HG02981 (cell line): Measurements from ENCODE around the gene KCNK13.
"Not testable (repeated sequence)": the region's sequence is repeated elsewhere in the genome, so short reads cannot be mapped to it uniquely, and the experiment has no call there.

Experiments
- ATAC-seq: cut with Tn5 transposase; IDR thresholded peaks from one replicate; pipeline ENCODE4 v1.9.1; 2021; ENCODE audit warnings: mild to moderate bottlenecking, moderate library complexity; ENCODE audit not compliant: unreplicated experiment

The KCNK13 gene

DNA sequence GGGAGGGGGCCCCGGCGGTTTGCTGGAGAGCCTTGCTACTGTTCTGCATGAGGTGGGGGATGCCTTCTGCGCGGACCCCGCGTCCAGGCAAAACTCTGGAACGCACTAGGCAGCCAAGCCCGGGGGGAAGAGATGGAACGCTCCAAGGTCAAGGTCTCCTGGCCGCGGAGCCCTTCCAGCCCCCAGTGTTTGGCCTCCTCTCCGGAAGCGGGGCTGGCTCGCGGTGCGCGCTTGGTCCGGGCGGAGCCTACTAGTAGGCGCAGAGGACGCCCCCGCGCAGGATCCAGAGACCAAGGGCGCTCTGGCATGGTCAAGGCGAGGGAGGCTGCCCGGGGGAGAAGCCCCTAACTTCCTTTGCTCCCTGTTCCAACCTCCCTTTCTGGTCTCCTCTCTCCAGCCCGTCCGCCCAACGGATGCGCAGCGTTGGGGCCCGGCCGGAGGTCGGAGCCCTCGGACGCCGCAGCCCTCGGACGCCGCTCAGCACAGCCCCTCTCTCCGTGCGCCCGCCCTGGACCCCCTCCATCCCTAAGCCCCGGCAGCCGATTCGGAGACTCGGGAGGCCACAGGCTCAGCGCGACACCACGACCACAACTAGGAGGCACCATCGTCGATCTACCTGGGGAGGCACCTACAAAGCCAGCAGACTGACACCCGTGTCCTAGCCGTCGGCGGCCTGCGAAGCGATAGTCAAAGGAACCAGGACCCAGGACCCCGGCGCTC is 669 bp upstream of the KCNK13 start:
- ATAC-seq = peak; percentile 20

DNA sequence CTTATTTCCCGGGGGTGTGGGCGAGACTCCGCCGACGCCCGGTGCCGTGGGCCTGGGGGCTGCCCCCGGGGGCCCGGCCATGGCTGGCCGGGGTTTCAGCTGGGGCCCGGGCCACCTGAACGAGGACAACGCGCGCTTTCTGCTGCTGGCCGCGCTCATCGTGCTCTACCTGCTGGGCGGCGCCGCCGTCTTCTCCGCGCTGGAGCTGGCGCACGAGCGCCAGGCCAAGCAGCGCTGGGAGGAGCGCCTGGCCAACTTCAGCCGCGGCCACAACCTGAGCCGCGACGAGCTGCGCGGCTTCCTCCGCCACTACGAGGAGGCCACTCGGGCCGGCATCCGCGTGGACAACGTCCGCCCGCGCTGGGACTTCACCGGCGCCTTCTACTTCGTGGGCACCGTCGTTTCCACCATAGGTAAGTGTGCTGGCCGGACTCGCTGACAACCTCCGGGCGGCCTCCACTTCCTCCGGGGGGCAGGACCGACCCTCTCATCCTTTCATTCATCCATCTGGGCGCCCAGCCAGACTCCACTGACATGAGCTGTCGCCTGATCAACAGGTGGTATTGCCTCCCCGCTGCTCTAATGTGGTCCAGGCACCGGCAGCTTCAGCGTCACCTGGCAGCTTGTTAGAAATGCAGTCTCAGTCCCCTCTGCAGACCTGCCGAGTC is 467 bp downstream of the KCNK13 start:
- ATAC-seq = no peak

DNA sequence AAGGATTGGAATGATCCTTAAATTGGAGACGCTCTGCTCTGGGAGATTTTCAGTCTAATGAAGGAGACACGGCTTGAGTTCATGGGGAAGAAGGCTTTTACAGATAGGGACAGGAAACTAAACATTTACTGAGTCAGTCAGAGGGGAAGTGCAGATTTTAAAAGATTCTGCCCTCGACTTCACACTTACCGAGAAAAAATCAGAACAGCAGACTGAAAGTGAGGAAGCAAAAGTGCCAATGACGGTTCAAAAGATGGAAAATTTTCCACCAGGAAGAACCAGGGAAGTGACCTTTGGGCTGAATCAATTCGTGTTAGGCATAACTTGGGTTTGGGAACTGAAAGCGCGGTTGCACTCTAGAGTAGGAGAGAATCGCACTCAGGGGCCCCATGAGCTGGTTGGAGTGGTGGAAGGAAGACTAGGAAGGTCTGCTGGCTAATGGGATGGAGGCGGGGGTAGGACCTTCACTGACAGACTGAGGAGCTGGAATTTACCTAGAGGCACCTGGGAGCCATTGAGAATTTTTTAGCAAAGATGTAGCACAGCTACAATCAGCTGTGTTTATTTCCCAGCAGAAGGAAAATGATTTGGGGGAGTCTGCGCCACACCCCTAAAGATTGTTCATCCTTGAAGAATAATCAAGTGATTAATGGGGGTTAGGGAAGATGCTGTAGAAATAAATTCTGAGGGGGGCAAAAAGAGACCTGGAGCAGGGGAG is 1.2 kb downstream of the KCNK13 start:
- no peak for ATAC-seq

DNA sequence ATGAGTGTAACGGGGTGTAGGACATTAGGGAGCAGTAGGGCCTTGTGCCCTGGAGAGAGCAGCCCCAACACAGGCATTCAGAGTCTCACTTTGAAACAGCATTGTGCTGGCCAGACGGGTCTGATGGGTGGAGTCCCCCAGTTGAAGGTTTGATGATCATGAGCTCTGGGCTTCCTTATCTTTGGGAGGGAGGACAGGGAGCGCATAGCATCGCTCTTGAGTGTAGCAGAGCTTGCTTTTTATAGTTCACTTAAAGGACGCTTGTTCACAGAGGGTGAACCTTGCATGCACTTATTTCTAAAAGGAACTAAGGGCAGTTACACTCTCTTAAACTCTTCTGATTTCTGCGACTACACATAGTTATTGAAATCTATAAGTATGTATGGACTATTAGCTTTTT is 10.6 kb downstream of the KCNK13 start:
- no peak for ATAC-seq

DNA sequence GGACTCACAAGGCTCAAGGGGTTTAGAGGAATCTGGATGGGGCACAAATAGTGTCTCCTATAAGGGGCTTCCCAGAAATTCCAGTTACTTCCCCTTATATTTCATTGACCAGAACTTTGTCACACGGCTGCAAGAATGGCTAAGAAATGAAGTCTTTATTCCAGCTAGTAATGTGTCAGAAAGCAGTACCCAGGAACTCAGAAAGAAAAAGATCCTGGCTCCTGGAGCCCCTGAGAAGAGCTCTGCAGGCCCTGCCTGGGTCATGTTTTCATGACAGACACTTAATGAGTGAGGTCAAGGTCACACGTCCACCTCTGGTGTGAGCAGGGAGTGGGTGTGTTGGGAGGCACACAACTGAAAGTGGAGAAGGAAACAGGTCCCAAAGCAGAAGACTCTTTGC is 17.8 kb downstream of the KCNK13 start:
- ATAC-seq = no peak

DNA sequence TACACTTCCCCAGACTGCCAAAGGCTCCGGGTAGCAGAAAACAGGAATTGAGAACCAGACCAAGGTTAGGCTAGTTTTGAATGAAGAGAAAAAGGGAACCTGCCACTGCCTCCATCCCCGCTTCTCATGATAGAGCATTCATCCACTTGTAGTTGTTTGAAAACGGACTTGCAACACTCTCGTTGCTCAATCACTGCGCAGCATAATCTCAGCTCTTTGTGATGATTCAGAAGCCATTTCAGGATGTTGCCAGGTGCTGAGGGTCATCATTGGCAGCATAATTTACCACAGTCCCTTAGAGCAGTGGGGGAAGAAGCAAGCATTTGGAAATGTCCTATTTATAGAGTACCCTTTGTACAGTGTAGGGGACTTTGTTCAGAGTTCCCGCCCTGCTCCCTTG is 25.6 kb downstream of the KCNK13 start:
- ATAC-seq = no peak

DNA sequence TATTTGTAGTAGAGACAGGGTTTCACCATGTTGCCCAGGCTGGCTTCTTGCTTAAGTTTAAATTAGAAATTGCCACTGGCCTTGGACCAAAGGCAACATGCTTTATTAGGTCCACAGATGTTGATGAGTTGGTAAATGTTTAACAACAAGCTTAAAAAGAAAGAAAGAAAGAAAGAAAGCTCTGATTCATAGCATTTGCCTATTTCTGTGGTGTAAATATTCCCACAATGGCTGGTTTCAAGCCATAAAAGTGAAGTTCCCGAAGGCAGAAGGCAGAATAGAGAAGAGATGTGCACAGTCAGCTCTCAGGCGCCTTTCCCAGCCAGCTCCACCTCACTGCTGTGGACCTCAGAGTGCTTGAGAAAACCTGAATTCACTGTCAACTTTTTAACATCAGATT is 26.4 kb downstream of the KCNK13 start:
- ATAC-seq = no peak

DNA sequence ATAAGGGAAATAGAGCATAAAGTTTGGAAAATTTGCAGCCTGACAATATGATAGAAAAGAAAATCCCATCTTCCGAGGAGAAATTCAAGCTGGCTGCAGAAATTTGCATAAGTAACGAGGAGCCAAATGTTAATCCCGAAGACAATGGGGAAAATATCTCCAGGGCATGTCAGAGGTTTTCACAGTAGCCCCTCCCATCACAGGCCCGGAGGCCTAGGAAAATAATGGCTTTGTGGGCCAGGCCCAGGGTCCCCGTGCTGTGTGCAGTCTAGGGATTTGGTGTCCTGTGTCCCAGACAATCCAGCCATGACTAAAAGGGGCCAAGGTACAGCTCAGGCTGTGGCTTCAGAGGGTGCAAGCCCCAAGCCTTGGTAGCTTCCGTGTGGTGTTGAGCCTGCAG is 27.7 kb downstream of the KCNK13 start:
- not testable (repeated sequence) for ATAC-seq

DNA sequence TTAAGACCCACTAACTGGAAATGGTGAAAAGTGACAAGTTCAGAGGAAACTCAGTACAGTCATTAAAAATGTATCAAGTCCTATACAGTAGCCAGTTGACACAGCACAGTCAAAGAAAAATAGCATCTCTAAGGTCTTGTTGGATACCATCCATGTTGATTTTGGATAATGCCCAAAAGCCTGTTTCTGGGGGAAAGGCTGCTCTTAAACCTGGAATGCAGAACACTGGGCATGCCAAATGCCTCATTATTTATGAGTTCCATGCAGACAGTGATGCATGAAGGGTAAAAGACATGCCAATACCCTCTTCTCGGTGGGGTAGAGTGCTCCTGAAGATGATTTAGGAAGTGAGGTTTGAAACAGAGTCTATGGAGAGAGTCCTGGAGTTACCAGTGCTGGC is 29.6 kb downstream of the KCNK13 start:
- no peak for ATAC-seq

DNA sequence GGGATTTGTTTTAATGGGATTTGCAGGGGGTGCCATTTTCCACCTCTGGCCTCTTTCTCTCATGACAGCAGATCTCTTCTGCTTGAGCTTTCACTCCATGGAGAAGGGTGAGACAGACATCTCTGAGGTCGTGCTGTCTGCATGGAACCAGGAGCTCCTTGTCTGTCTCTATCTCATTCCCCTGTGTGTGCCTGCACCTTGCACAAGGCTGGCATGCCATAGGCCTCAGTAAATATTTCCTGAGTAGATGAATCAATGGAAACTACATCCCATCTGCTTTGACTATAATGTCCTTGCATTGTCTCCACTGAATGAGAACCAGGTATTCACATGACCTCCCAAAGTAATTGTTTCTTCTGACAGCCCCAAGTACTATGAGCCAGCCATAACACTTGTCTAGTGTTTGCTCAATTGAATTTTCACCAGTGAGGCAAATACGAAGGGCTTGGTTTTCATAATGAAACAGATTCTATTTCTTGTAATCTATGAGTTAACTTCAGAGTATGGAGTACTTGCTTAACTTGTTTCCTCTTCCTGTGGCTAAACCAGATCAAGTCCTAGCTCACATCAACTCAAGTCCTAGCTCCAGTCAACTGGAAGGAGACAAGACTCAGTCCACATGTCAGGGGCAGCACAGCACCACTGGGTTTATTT is 32.3 kb downstream of the KCNK13 start:
- no peak for ATAC-seq

DNA sequence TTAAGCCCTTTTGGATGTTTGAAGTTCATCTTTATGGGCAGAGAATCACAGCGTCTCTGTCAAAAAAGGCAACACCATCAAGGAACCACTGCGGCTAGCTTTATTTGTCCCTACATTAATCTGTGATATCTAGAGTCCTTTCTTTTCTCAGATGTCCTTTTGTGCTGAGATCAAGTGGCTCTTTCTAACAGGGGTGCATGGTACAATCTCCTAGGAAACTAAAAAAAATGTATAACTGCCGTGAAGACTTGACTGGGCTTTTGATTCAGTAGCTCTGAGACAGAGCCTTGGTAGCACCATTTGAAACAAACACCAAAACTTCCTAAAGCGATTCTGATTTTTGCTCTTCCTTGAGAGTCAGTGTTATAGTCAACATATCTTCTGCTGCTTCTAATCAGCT is 33.3 kb downstream of the KCNK13 start:
- no peak for ATAC-seq

DNA sequence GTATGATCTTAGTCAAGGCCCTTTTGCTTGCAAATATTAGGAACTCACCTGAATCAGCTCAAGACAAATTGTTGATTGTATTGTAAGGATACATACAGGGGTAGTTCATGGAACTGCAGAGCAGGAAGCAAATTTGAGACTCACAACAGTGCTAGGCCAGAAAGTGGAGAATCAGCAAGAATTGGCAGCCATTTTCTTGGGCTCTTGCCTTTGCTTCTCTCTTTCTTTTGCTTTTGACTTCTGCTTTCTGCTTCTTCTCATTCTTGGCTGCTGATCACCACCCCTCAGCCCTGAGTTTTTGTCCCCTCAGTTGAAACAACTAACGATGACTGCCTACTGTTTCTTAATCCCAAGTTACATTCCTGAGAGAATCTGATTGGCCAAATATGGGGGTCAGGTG is 34.8 kb downstream of the KCNK13 start:
- ATAC-seq = no peak

DNA sequence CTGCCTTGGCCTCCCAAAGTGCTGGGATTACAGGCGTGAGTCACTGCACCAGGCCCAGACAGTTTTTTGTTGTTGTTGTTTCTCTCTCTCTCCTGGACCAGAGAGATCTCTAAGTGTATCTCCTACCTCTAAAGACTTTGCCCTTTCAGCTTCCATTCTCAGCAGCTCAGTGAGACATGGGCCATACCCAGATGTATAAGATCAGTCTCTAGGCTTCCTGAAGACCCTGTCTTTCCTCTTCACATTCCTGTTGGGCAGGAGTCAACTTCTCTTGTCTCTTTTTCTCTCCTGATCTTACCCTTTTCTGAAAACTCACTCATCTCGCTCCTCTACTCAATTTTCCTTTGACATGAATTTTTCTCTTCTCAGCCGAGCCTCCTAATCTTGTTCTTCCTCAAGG is 42.0 kb downstream of the KCNK13 start:
- no peak for ATAC-seq

DNA sequence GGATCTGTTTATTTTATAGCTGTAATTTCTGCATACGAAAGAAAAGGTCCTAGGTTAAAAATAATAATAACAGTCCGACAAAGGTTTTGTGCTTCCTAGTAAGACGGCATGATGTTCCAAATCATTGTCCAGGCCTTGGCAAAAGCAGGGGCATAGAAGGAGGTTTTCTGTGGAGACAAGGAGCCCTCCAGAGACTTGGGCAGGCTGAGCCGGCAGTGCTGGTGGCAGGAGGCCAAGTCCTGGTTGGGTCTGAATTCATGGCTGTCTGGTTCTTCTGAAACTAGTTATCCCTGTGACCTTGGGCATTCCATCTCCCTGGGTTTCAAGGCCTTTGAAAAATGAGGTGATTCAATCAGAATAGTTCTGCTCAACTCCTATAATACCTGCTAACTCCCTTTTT is 44.0 kb downstream of the KCNK13 start:
- no peak for ATAC-seq

DNA sequence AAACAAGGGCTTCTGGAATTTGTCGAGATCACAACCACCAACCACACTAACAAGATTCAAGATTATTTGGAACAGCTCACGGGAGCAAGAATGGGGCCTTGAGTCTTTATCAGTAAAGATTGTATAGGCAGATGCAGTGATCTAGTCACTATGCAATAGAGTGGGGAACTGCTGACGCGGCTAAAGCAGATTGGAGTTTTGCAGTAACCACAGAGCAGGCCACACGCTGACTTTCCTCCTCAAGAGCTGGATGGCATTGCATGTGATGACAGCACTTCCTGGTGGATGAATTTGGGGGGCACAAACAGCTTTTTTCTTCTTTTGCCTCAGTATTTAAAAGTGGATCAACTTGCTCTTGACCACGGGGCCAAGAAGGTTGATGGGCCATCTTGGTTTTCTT is 46.0 kb downstream of the KCNK13 start:
- no peak for ATAC-seq

DNA sequence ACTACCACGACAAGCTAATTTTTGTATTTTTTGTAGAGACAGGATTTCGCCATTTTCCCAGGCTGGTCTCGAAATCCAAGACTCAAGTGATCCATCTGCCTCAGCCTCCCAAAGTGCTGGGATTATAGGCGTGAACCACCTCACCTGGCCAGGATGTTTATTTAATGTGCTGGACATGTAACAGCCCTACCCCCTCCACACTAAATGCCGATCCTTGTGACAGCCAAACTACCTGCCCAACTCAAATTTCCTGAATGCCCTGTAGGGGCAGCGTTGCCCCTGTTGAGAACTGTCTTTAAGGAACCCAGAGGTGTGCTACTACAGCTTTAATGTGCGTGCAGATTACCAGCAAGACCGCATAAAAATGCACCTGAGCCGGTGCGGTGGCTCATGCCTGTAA is 48.1 kb downstream of the KCNK13 start:
- ATAC-seq = no peak

DNA sequence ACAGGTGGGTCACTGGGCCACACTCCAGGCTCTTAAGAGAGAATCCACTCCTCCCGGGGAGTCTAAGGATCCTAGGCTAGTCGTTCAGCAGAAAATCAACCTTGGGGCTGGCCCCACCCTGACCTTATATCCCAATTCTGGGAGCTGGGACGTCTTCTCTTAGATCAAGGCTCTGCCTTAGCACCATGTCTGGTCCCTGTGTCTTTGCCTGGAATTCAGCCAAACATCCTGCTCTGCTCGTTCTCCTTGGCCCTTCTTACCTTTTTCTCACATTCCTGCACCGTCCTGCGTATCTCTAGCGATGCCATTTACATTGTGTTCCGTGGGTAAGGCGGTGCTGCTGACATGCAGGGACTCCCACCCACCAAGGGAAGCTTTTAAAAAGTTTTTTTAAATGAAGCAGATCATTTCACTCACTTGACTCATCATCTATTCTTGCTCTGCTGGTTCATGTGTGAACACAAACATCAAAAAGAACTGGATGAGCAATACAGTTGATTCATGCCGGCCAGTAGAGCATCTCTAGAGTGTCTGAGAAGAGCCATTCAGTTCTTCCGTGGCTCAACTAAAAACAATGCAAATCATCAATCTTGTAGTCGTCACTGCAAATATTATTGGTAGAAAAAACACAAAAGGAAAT is 50.2 kb downstream of the KCNK13 start:
- ATAC-seq = no peak

DNA sequence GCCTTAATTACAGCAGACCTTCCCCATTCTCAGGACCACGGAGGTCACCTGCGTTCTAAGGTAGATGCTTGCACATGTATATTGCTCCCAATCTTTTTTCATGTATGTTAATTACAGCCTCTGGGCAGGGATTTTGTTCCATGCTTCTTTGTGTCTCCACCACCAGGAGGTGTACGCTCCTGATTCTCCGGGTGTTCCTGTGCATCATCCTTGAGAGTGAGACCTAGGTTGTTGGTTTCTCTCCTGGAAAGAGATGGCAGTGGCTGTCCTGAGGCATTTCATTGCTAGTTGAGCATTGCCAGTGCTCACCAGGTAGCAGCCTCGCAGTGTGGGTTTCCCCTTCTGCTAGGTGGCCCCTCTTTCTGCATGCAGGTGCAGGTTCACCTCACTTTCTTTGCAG is 52.8 kb downstream of the KCNK13 start:
- ATAC-seq = no peak

DNA sequence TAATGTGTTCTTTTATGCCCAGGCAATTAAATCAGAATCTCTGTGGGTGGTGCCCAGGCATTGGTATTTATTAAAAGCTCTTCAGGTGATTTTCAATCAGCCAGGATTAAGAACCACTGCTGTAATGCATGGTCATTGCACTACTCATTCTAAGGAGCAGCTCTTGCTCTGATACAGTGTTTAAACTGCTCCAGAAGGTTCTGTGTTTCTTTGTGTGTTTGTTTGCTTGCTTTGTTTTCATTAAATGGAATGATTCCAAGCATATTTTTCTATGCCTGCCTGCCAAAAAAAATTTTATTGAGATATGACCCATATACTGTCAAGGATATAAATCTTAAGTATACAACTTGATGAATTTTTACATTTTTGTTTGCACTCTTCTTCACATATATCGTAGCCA is 54.0 kb downstream of the KCNK13 start:
- ATAC-seq = no peak

DNA sequence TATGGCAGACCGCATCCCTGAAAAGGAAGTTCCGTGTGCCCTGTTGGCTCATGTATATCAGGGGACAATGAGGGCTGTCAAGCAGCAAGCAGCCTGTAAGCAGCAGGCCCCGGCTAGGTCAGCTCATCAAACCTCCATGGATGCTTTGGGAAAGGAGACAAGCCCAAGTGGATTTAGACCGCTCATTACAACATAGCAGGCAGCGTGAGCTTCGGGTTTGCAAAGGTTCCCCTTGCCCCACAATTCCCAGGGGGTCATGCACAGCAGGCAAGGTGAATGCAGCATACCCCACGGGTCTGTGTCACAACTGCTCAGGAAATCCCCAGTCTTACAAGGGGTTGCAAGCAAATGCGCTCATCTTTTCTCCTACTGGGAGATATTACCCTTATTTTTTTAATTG is 54.6 kb downstream of the KCNK13 start:
- no peak for ATAC-seq

DNA sequence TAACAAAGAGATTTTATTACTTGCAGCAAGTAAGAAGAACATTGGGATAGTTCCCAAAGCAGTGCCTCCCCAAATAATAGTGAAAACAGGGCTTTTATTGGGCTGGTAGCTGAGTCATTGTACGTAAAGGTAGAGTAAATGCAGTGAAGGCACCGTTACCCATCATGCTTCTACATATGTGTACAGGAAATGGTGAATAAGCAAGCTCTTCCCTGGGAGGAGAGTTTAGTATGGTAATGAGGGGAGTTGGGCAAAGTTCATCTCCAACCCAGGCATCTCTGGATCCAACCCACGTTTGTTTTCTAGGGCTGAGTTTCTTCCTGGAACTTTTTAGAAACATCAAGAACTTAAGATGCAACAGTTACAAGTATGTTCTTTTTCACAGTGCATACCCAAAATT is 56.2 kb downstream of the KCNK13 start:
- ATAC-seq = no peak
